Anterior cingulate cortex (tissue), 58 donors: ENCODE results near the gene FAM177A1.
"Not testable (repeated sequence)": the region's sequence is repeated elsewhere in the genome, so short reads cannot be mapped to it uniquely, and the experiment has no call there.

Experiments used
- DNase-seq, 58 donors: peaks; one replicate each; lab custom pipeline; 2025; lab: John Stamatoyannopoulos, UW

Gene FAM177A1

GRCh38 chr14:35052637-35053036, 6.6 kb downstream of the FAM177A1 start:
- no peak for DNase-seq

- DNase-seq, result not testable (repeated sequence)
Measured at GRCh38 chr14:35061113-35061791, 15.2 kb downstream of the FAM177A1 start.

GRCh38 chr14:35065731-35066130, 19.7 kb downstream of the FAM177A1 start:
- not testable (repeated sequence) for DNase-seq

- DNase-seq, result no peak
Measured at GRCh38 chr14:35068238-35069012, 22.4 kb downstream of the FAM177A1 start.

- no peak for DNase-seq
Measured at GRCh38 chr14:35072226-35072625, 26.2 kb downstream of the FAM177A1 start.

- DNase-seq, result no peak
Measured at GRCh38 chr14:35073486-35073885, 27.4 kb downstream of the FAM177A1 start.

- DNase-seq, result no peak
Measured at GRCh38 chr14:35078082-35078481, 32.0 kb downstream of the FAM177A1 start.

GRCh38 chr14:35079742-35080141, 33.7 kb downstream of the FAM177A1 start:
- no peak for DNase-seq

- DNase-seq, result no peak
Measured at GRCh38 chr14:35083530-35084150, 37.6 kb downstream of the FAM177A1 start.

- no peak for DNase-seq
Measured at GRCh38 chr14:35085441-35085840, 39.4 kb downstream of the FAM177A1 start.

- DNase-seq, result no peak
Measured at GRCh38 chr14:35088514-35088913, 42.4 kb downstream of the FAM177A1 start.

- DNase-seq, result not testable (repeated sequence)
Measured at GRCh38 chr14:35094645-35095044, 48.6 kb downstream of the FAM177A1 start.

- no peak for DNase-seq
Measured at GRCh38 chr14:35107866-35108265, 61.8 kb downstream of the FAM177A1 start.

GRCh38 chr14:35112641-35113040, 66.6 kb downstream of the FAM177A1 start:
- DNase-seq, result no peak

GRCh38 chr14:35113308-35113950, 67.4 kb downstream of the FAM177A1 start:
- DNase-seq, result no peak

- DNase-seq, result no peak
Measured at GRCh38 chr14:35114036-35114435, 68.0 kb downstream of the FAM177A1 start.

- no peak for DNase-seq
Measured at GRCh38 chr14:35116242-35116641, 70.2 kb downstream of the FAM177A1 start.

GRCh38 chr14:35117112-35117511, 71.0 kb downstream of the FAM177A1 start:
- DNase-seq, result no peak

- peak in 1 of 58 donors; percentile 58 for DNase-seq
Measured at GRCh38 chr14:35121026-35121886, 75.2 kb downstream of the FAM177A1 start.
